Ecto neural progenitor cell (in vitro differentiated cells): Measurements from ENCODE around the gene SYNPO.

Experiments used
- DNase-seq: peaks from one replicate; pipeline ENCODE4 v3.0.0-alpha.2; 2018; ENCODE audit warnings: low spot score

The SYNPO gene

GRCh38 chr5:150700246-150700593 lies 59.8 kb downstream of the SYNPO start:
- no peak for DNase-seq

GRCh38 chr5:150700594-150701377 lies 60.3 kb downstream of the SYNPO start, which contains the start of gene RBM22:
Gene RBM22, minus strand, starts transcription at chr5:150701062. Its CDS starts 77 bp downstream, at chr5:150700985.
- DNase-seq: peak; percentile 93

- DNase-seq: no peak
Observed at GRCh38 chr5:150703762-150704161, 63.3 kb downstream of the SYNPO start.

GRCh38 chr5:150706776-150707390 lies 66.4 kb downstream of the SYNPO start:
- DNase-seq: no peak
